ENCODE measurements around the gene ASCL2. TPM values are rescaled to one million over a fixed set of nuclear protein-coding genes. Genes with fewer than 3 reads are reported as not detected.
"Not testable (repeated sequence)": the region's sequence is repeated elsewhere in the genome, so short reads cannot be mapped to it uniquely, and the experiment has no call there.

Gene ASCL2
- total RNA-seq, 1 donor from 2014 or later = not detected

- no peak for DNase-seq (ENCODE audit: low read depth)
Observed at GRCh38 chr11:2237457-2238238, 32.7 kb downstream of the ASCL2 start.

- DNase-seq (ENCODE audit: low read depth) = not testable (repeated sequence)
Observed at GRCh38 chr11:2236381-2237134, 33.8 kb downstream of the ASCL2 start.

GRCh38 chr11:2235588-2236326 lies 34.6 kb downstream of the ASCL2 start:
- no peak for DNase-seq (ENCODE audit: low read depth)

- no peak for DNase-seq (ENCODE audit: low read depth)
Observed at GRCh38 chr11:2234963-2235362, 35.4 kb downstream of the ASCL2 start.

- no peak for DNase-seq (ENCODE audit: low read depth)
Observed at GRCh38 chr11:2233693-2234455, 36.5 kb downstream of the ASCL2 start.

GRCh38 chr11:2229713-2230297 lies 40.6 kb downstream of the ASCL2 start:
- no peak for DNase-seq (ENCODE audit: low read depth)

GRCh38 chr11:2224254-2224653 lies 46.1 kb downstream of the ASCL2 start:
- no peak for DNase-seq (ENCODE audit: low read depth)

- no peak for DNase-seq (ENCODE audit: low read depth)
Observed at GRCh38 chr11:2223153-2223794, 47.1 kb downstream of the ASCL2 start.

GRCh38 chr11:2222451-2222850 lies 47.9 kb downstream of the ASCL2 start:
- no peak for DNase-seq (ENCODE audit: low read depth)

- DNase-seq (ENCODE audit: low read depth) = no peak
Observed at GRCh38 chr11:2221591-2221990, 48.8 kb downstream of the ASCL2 start.

GRCh38 chr11:2221024-2221423 lies 49.4 kb downstream of the ASCL2 start:
- no peak for DNase-seq (ENCODE audit: low read depth)

GRCh38 chr11:2220173-2220771 lies 50.1 kb downstream of the ASCL2 start:
- no peak for DNase-seq (ENCODE audit: low read depth)

GRCh38 chr11:2219318-2220017 lies 50.9 kb downstream of the ASCL2 start:
- DNase-seq (ENCODE audit: low read depth) = no peak

Other genes with a start within 250 kb of the ASCL2 start
- 330 and 438 TPM in 2 replicates for gene IGF2, start 131.2 kb downstream of the ASCL2 start, total RNA-seq
- not detected in 2 replicates for gene INS, start 109.4 kb downstream of the ASCL2 start, total RNA-seq
- not detected in 2 replicates for gene TH, start 98.8 kb downstream of the ASCL2 start, total RNA-seq
- gene C11orf21, start 31.3 kb upstream of the ASCL2 start, total RNA-seq = not detected in 2 replicates
- not detected in 2 replicates for gene TSPAN32, start 31.4 kb upstream of the ASCL2 start, total RNA-seq
- 429 and 434 TPM in 2 replicates for gene CD81, start 106.7 kb upstream of the ASCL2 start, total RNA-seq
- gene TSSC4, start 130.2 kb upstream of the ASCL2 start, total RNA-seq = 43.3 and 47.1 TPM in 2 replicates
- gene TRPM5, start 173.9 kb upstream of the ASCL2 start, total RNA-seq = not detected in 2 replicates
- gene KCNQ1, start 174.4 kb upstream of the ASCL2 start, total RNA-seq = 0.32 TPM in 1 of 2 replicates, not detected in the other

All from myocyte (in vitro differentiated cells).